Right lobe of liver (tissue), 6 donors: ENCODE data around the gene UBAP2L. TPM values are rescaled to one million over a fixed set of nuclear protein-coding genes. Genes with fewer than 3 reads are reported as not detected.
"Not testable (repeated sequence)": the region's sequence is repeated elsewhere in the genome, so short reads cannot be mapped to it uniquely, and the experiment has no call there.

ENCODE experiments used
- ATAC-seq, 4 donors: fragments of 200-7000 bp; cut with Tn5 transposase; one replicate each; pipeline ENCODE4 v1.9.1; 2020; ENCODE audit warnings: mild to moderate bottlenecking in 4 of 4, moderate library complexity in 4 of 4
- DNase-seq, 3 donors: peaks; one replicate each; pipeline ENCODE4 v3.0.0-alpha.2; 2020
- H3K27ac ChIP-seq, 3 donors: fragments of 200-600 bp; one replicate each; pipeline ENCODE4 v1.8.0; 2022
- H3K27me3 ChIP-seq, 2 donors: fragments of 200-600 bp; one replicate each; pipeline ENCODE4 v1.8.0; 2022
- H3K36me3 ChIP-seq, 4 donors: fragments of 200-600 bp; sonication (generic) in 1 of 4; one replicate each; pipeline versions ENCODE4 v1.5.1 to v1.8.0; 2017 to 2022; ENCODE audit warnings: control low read depth in 1 of 4
- H3K4me1 ChIP-seq, 4 donors: fragments of 200-600 bp; sonication (generic) in 1 of 4; one replicate each; pipeline versions ENCODE4 v1.5.1 to v1.8.0; 2017 to 2022; ENCODE audit warnings: control low read depth in 1 of 4
- H3K4me3 ChIP-seq, 3 donors: fragments of 200-600 bp; one replicate each; pipeline ENCODE4 v1.8.0; 2022
- H3K9me3 ChIP-seq, 4 donors: fragments of 200-600 bp; sonication (generic) in 1 of 4; one replicate each; pipeline versions ENCODE4 v1.5.1 to v1.8.0; 2017 to 2022; ENCODE audit warnings: control low read depth in 1 of 4
- CTCF ChIP-seq, 4 donors: fragments of 200-600 bp in 3 of 4; fragments of 450-650 bp in 1 of 4; IDR thresholded peaks; one replicate each; pipeline versions ENCODE4 v1.5.1 to v1.8.0; 2016 to 2022; ENCODE audit warnings: antibody characterized with exemption in 4 of 4, mild to moderate bottlenecking in 2 of 4
- POLR2A ChIP-seq: fragments of 450-650 bp; IDR thresholded peaks from one replicate; pipeline ENCODE4 v1.6.1; 2017; ENCODE audit warnings: antibody characterized with exemption, mild to moderate bottlenecking
- WGBS: methylation state at CpG from one replicate; pipeline ENCODE4 v1.1.6; 2018; ENCODE audit warnings: low coverage, low lambda C conversion rate; ENCODE audit not compliant: insufficient coverage; ENCODE audit errors: missing lambda C conversion rate; 5-methylcytosine and 5-hydroxymethylcytosine counted together
- intact Hi-C, 2 donors: fragments of 100-400 bp; cut with DNase I; formaldehyde crosslinking; loops; one replicate each; pipeline versions ENCODE4 v1.11.2 to v1.14.1; 2022
- total RNA-seq, 6 experiments: library from RNA; depleted of rRNA in 2 of 6; stranded (reverse); fragments of >200 nt in 2 of 6; fragmentation: NEBNext Ultra II Directional in 3 of 6; extraction: Animal tissue kit (Norgen Biotek cat#: 25700) in 3 of 6; gene quantifications; one replicate each; pipeline versions ENCODE4 v1.1.0 to v1.2.4, GENCODE V29; 2016 to 2023
- donor health status: DM: no; HTN: yes; CAD: no.
- donor health status: DM: no; HTN: no; CAD: no.
- donor health status: DM: no; HTN: no; CAD: no.
- donor health status: DM: no; HTN: yes; CAD: no.
- donor health status: DM: no; HTN: yes; CAD: no.

The UBAP2L gene
- total RNA-seq, 6 experiments from 2014 or later: 26.8 to 57.2 (median 40.4) TPM

- no peaks in the 10 kb centered on the region for H3K36me3 ChIP-seq
- no peak for TF ChIP-seq CTCF (IDR thresholded peaks at IDR 0.05)
- TF ChIP-seq POLR2A: no peak
- H3K4me3 ChIP-seq: no peak overlapping the region
- no peak for DNase-seq
- WGBS: 50% methylated on average over 2 of the region's 3 CpGs
- no peaks in the 10 kb centered on the region for H3K27me3 ChIP-seq
- H3K4me1 ChIP-seq: peaks cover 0 to 8% (median 2%) of the 10 kb centered on the region in 4 donors
- intact Hi-C loops: no loop called here
- peak overlapping the region in 1 of 3 donors; percentile 8 for H3K27ac ChIP-seq
- peak; percentile 65 to 71 (median 70) for ATAC-seq
- no peaks in the 10 kb centered on the region for H3K9me3 ChIP-seq
Measured at GRCh38 chr1:154199563-154199879, 21.2 kb upstream of the UBAP2L start.

GRCh38 chr1:154205778-154206177 is 15.0 kb upstream of the UBAP2L start:
- ATAC-seq, H3K4me1 ChIP-seq, H3K9me3 ChIP-seq, DNase-seq, H3K27ac ChIP-seq, H3K27me3 ChIP-seq, H3K4me3 ChIP-seq: not testable (repeated sequence)
- H3K36me3 ChIP-seq: peaks cover 0 to 47% (median 30%) of the 10 kb centered on the region in 4 donors
- WGBS: 93% methylated on average over 10 of the region's 11 CpGs
- intact Hi-C loops: loop anchor here in 1 of 2 donors (10.0 kb wide), 1 partner anchor 59 kb away; no protein-coding TSS in a partner anchor

GRCh38 chr1:154206196-154206595 is 14.6 kb upstream of the UBAP2L start, which contains the start of gene CFAP141:
CFAP141 (minus strand) TSS chr1:154206333; CDS start chr1:154206307, 26 bp downstream.
- Histone ChIP-seq H3K27me3 (no peaks in the 10 kb centered on the region), H3K9me3 (no peaks in the 10 kb centered on the region), H3K4me1 (no peaks in the 10 kb centered on the region), H3K36me3 (peaks cover 0 to 51% (median 33%) of the 10 kb centered on the region in 4 donors), H3K27ac (no peak within 1 kb of the TSS), H3K4me3 (no peak within 1 kb of the TSS)
- intact Hi-C loops: loop anchor here in 1 of 2 donors (10.0 kb wide), 1 partner anchor 59 kb away; no protein-coding TSS in a partner anchor
- no peak for ATAC-seq
- DNase-seq: no peak
- WGBS: 67% methylated on average over 1 of the region's 1 CpG
- TF ChIP-seq CTCF (IDR thresholded peaks at IDR 0.05) (no peak), POLR2A (no peak)

GRCh38 chr1:154207262-154207661 is 13.5 kb upstream of the UBAP2L start:
- intact Hi-C loops: loop anchor here in 1 of 2 donors (10.0 kb wide), 1 partner anchor 58 kb away; no protein-coding TSS in a partner anchor
- no peak overlapping the region for H3K27ac ChIP-seq
- no peak overlapping the region for H3K4me3 ChIP-seq
- H3K36me3 ChIP-seq: peaks cover 0 to 60% (median 42%) of the 10 kb centered on the region in 4 donors
- ATAC-seq: no peak
- no peaks in the 10 kb centered on the region for H3K27me3 ChIP-seq
- 94% methylated on average over 9 of the region's 9 CpGs for WGBS
- H3K4me1 ChIP-seq: no peaks in the 10 kb centered on the region
- TF ChIP-seq POLR2A (no peak), CTCF (IDR thresholded peaks at IDR 0.05) (no peak)
- no peaks in the 10 kb centered on the region for H3K9me3 ChIP-seq
- no peak for DNase-seq

- Histone ChIP-seq H3K4me1 (no peaks in the 10 kb centered on the region), H3K36me3 (peaks cover 0 to 76% (median 53%) of the 10 kb centered on the region in 4 donors), H3K27me3 (no peaks in the 10 kb centered on the region), H3K27ac (no peak overlapping the region), H3K9me3 (no peaks in the 10 kb centered on the region), H3K4me3 (no peak overlapping the region)
- WGBS: 50% methylated on average over 5 of the region's 5 CpGs
- DNase-seq: no peak
- ATAC-seq: no peak
- intact Hi-C loops: loop anchor here in 1 of 2 donors (10.0 kb wide), 1 partner anchor 56 kb away; no protein-coding TSS in a partner anchor
- no peak for TF ChIP-seq POLR2A
- no peak for TF ChIP-seq CTCF (IDR thresholded peaks at IDR 0.05)
Measured at GRCh38 chr1:154208677-154209388, 11.9 kb upstream of the UBAP2L start.
